Measurements from ENCODE around the gene HESX1.

HESX1 gene

DNA sequence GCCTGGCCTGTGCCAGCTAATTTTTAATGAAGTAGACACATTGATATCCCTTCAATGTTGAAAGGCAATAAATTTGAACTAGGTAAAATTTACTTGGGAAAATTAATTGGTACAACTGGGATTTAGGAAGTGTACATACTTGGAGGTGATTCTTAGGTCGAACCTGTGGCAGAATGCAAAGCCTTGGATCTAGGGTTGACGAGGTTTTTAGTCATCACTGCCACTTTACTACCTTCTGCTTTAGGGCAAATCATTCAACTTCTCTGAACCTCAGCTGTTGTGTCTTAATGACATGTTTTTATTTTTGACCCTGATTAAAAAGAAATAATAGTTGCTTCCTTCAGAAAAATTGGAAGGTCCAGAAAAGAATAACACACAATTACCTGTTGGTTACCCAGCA, 30.2 kb upstream of the HESX1 start:
- Histone ChIP-seq H3K9me2 (replicated peaks; ENCODE audit: control insufficient read depth, low read length) (no peaks in the 10 kb centered on the region), H3K79me2 (ENCODE audit: control insufficient read depth, low read length) (peaks cover 77% of the 10 kb centered on the region), H3F3A (ENCODE audit: control insufficient read depth, insufficient read depth) (0 out of 2 replicates have a peak, but pooled peaks cover 5% of the 10 kb centered on the region), H3K4me1 (ENCODE audit: control insufficient read depth, low read length) (peaks cover 48% of the 10 kb centered on the region), H3K36me3 (ENCODE audit: control insufficient read depth, low read length) (peaks cover 6% of the 10 kb centered on the region), H3K4me3 (ENCODE audit: low read length) (no peak overlapping the region), H3K27me3 (ENCODE audit: control insufficient read depth, low read length) (no peaks in the 10 kb centered on the region), H3K4me2 (ENCODE audit: low read length) (peak overlapping the region; percentile 100; the same call in 1 of the 2 replicates), H3K27ac (ENCODE audit: low read depth, low read length) (no peak overlapping the region), H3K9me3 (ENCODE audit: control insufficient read depth, insufficient read depth, low read length) (no peaks in the 10 kb centered on the region), H4K20me1 (ENCODE audit: control insufficient read depth, insufficient read depth, low read depth, low read length) (no peaks in the 10 kb centered on the region)
- TF ChIP-seq, protein P1, sequence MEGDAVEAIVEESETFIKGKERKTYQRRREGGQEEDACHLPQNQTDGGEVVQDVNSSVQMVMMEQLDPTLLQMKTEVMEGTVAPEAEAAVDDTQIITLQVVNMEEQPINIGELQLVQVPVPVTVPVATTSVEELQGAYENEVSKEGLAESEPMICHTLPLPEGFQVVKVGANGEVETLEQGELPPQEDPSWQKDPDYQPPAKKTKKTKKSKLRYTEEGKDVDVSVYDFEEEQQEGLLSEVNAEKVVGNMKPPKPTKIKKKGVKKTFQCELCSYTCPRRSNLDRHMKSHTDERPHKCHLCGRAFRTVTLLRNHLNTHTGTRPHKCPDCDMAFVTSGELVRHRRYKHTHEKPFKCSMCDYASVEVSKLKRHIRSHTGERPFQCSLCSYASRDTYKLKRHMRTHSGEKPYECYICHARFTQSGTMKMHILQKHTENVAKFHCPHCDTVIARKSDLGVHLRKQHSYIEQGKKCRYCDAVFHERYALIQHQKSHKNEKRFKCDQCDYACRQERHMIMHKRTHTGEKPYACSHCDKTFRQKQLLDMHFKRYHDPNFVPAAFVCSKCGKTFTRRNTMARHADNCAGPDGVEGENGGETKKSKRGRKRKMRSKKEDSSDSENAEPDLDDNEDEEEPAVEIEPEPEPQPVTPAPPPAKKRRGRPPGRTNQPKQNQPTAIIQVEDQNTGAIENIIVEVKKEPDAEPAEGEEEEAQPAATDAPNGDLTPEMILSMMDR (IDR thresholded peaks at IDR 0.05; ENCODE audit: low read depth, low read length, poor library complexity, severe bottlenecking), result no peak
- no peak for TF ChIP-seq EZH2phosphoT487 (IDR thresholded peaks at IDR 0.05; ENCODE audit: borderline replicate concordance, low read length)

DNA sequence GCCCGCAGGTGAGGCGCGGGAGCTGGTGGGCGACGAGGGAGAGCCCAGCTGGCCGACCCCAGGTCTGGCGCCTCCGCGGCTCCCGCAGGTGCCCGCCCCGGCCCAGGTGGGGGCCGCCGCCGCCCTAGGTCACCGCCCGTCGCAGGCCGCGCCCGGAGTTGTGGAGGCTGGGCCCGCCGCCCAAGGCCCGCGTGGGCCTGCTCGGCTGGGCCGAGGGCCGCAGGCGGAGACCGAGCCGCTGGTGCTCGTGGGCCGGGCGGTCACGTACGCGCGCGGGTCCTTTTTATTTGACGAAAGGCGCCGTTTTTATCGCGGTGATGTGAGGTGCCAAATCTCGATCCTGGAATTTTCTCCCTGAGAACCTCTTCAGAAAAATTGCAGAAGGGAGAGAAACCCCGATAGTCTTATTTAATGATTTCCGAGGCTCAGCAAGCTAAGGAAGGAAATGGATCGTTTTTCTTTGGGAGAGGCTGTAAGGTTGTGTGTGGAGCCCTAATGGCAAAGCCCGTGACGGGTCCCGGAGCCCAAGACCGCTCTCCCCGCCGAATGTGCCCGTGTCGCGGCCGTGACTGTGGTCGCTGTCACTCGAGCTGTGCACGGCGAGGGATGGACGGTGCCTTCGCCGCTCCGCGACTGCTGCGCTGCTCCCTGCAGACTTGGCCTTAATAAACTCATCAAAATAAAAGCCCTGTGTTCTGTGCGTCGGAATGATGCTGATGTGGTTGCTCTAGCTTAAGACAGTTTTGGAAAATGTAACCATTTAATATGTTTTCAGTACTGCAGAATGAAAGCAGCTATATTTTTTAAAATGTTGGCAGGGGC, 28.4 kb upstream of the HESX1 start:
- Histone ChIP-seq H3K79me2 (ENCODE audit: control insufficient read depth, low read length) (peaks cover 59% of the 10 kb centered on the region), H4K20me1 (ENCODE audit: control insufficient read depth, insufficient read depth, low read depth, low read length) (no peaks in the 10 kb centered on the region), H3K27ac (ENCODE audit: low read depth, low read length) (peak overlapping the region; percentile 51)

DNA sequence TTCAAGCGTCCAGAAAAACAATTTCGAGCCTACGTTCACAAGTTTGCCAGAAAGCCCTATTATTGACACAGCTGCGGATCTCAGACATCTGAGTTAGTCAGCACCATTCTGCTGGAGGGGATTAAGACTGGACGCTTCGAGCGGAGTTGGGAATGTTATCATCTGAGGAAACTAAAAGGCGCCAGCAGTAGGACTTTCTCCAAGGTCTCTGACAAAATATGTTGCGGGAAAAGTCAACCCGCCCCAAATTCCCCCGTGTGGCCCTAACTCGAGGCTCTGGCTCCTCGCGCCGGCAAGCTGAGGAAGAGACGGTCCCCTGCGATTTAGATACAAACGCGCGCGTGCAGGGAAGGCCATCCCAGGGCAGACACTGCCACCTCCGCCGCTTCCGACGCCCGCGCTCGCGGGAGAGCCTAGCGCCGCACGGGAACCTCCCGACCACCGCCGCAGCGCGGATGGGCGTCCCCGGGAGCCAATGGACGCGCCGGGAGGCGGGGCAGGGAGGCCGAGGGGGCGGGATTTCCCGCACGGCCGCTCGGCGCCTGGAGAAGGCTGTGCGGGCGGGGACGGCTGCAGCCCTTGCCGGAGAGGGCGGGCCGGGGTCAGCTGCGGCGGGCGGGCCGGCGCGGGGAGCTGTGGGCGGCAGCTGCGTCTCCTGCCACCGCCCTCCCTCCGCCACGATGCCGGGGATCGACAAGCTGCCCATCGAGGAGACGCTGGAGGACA, 27.6 kb upstream of the HESX1 start, which contains the start of gene APPL1:
Gene APPL1, plus strand, starts transcription at position 526 of the 726 bp plus-strand sequence. Its CDS starts 155 bp downstream, at position 681.
- peaks cover 52% of the 10 kb centered on the region for H3K79me2 ChIP-seq (ENCODE audit: control insufficient read depth, low read length)
- H3K36me3 ChIP-seq (ENCODE audit: control insufficient read depth, low read length), result peaks cover 6% of the 10 kb centered on the region; the same call in 1 of the 2 replicates
- TF ChIP-seq, protein P1 (IDR thresholded peaks at IDR 0.05; ENCODE audit: low read depth, low read length, poor library complexity, severe bottlenecking), result no peak
- TF ChIP-seq EZH2phosphoT487 (IDR thresholded peaks at IDR 0.05; ENCODE audit: borderline replicate concordance, low read length), result no peak
- H3K9me3 ChIP-seq (ENCODE audit: control insufficient read depth, insufficient read depth, low read length), result no peaks in the 10 kb centered on the region
- H3F3A ChIP-seq (ENCODE audit: control insufficient read depth, insufficient read depth), result 0 out of 2 replicates have a peak, but pooled peaks cover 3% of the 10 kb centered on the region
- H3K9me2 ChIP-seq (replicated peaks; ENCODE audit: control insufficient read depth, low read length), result no peaks in the 10 kb centered on the region
- peaks cover 33% of the 10 kb centered on the region for H3K4me1 ChIP-seq (ENCODE audit: control insufficient read depth, low read length)
- H3K4me2 ChIP-seq (ENCODE audit: low read length), result peak within 1 kb of the TSS; percentile 100
- H3K4me3 ChIP-seq (ENCODE audit: low read length), result peak within 1 kb of the TSS; percentile 98
- no peaks in the 10 kb centered on the region for H4K20me1 ChIP-seq (ENCODE audit: control insufficient read depth, insufficient read depth, low read depth, low read length)
- H3K27ac ChIP-seq (ENCODE audit: low read depth, low read length), result peak within 1 kb of the TSS; percentile 51
- H3K27me3 ChIP-seq (ENCODE audit: control insufficient read depth, low read length), result no peaks in the 10 kb centered on the region

More for the DNA sequence above, 28.4 kb upstream of the HESX1 start:
- H3K9me2 ChIP-seq (replicated peaks; ENCODE audit: control insufficient read depth, low read length), result no peaks in the 10 kb centered on the region
- H3K4me3 ChIP-seq (ENCODE audit: low read length), result peak overlapping the region; percentile 98
- peaks cover 35% of the 10 kb centered on the region for H3K4me1 ChIP-seq (ENCODE audit: control insufficient read depth, low read length)
- H3K36me3 ChIP-seq (ENCODE audit: control insufficient read depth, low read length), result peaks cover 6% of the 10 kb centered on the region; the same call in 1 of the 2 replicates
- H3F3A ChIP-seq (ENCODE audit: control insufficient read depth, insufficient read depth), result 0 out of 2 replicates have a peak, but pooled peaks cover 7% of the 10 kb centered on the region
- no peaks in the 10 kb centered on the region for H3K9me3 ChIP-seq (ENCODE audit: control insufficient read depth, insufficient read depth, low read length)
- H3K4me2 ChIP-seq (ENCODE audit: low read length), result peak overlapping the region; percentile 100
- H3K27me3 ChIP-seq (ENCODE audit: control insufficient read depth, low read length), result no peaks in the 10 kb centered on the region
- no peak for TF ChIP-seq EZH2phosphoT487 (IDR thresholded peaks at IDR 0.05; ENCODE audit: borderline replicate concordance, low read length)
- TF ChIP-seq, protein P1 (IDR thresholded peaks at IDR 0.05; ENCODE audit: low read depth, low read length, poor library complexity, severe bottlenecking), result no peak
